ENCODE results near the gene SWAP70.

SWAP70 gene

DNA sequence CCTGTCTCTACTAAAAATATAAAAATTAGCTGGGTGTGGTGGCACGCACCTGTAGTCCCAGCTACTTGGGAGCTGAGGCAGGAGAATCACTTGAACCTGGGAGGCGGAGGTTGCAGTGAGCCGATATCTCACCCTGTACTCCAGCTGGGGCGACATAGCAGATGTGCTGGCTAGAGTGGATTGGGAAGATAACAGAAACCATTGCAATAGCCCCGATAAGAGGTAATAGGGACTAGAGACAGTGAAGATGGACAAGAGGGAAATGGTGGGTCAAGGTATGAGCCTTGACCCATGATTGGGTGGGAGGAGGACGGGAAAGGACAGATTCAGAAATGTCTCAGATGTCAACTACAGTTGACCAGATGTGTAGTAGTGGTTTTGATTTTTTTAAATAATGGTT is 6.1 kb downstream of the SWAP70 start:
- ChIA-PET POLR2A (no interaction called here), CTCF (interaction anchor here (0.9 to 2.4 kb wide), 6 partner anchors 9 to 72 kb away, joined by 3 to 8 read pairs (median 3); no protein-coding TSS in a partner anchor)
- TF ChIP-seq CTCF (IDR thresholded peaks at IDR 0.05; ENCODE audit: control extremely low read depth, extremely low read depth, low read depth, missing control alignments) = no peak
- DNase-seq (ENCODE audit: extremely low spot score) = no peak

DNA sequence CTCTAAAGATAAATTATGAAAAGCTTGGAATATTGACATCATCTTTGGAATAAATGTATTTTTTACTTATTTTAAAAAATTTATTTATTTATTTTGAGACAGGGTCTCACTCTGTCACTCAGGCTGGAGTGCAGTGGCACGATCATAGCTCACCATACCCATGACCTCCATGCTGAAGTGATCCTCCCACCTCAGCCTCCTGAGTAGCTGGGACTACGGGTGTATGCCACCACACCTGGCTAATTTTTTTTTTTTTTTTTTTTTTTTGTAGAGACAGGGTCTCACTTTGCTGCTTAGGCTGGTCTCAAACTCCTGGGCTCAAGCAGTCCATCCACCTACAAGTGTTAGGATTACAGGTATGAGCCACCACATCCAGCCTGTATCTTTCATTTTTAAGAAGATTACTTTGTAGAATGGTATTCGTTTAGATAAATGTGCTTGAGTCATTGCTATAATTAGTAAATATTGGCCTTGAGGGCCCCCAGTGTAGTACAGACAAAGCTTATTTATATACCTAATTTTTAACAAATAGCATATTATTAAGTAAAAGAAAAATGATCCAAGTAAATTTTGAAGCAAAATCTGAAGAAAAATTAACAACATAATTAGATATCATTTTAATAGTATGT is 8.5 kb downstream of the SWAP70 start:
- ChIA-PET POLR2A (no interaction called here), CTCF (interaction anchor here (1.2 to 3.4 kb wide), 6 partner anchors 9 to 76 kb away, joined by 3 to 14 read pairs (median 6); no protein-coding TSS in a partner anchor)
- no peak for DNase-seq (ENCODE audit: extremely low spot score)
- no peak for TF ChIP-seq CTCF (IDR thresholded peaks at IDR 0.05; ENCODE audit: control extremely low read depth, extremely low read depth, low read depth, missing control alignments)

GRCh38 chr11:9672918-9673317 is 9.0 kb downstream of the SWAP70 start:
- ChIA-PET POLR2A (no interaction called here), CTCF (interaction anchor here (0.9 to 3.4 kb wide), 7 partner anchors 8 to 75 kb away, joined by 3 to 14 read pairs (median 5); no protein-coding TSS in a partner anchor)
- no peak for TF ChIP-seq CTCF (IDR thresholded peaks at IDR 0.05; ENCODE audit: control extremely low read depth, extremely low read depth, low read depth, missing control alignments)
- DNase-seq (ENCODE audit: extremely low spot score) = no peak

DNA sequence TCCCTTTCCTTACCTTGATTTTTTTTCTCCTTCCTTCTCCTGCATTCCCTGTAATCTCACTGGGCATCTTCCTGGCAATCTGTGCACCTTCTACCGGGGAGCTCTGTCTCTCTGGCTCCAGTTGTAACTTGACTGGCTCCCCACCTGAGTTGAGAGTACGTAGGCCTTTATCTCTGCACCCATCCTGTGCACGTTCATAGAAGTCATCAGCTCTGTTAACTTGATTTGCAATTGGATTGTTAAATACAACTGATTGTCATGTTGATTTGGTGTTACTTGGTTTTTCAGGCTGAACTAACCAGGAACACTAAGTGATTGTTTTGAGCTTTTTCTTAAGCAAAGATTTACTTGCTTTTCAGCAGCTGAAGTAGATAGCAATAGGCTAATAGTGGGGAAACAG is 11.8 kb downstream of the SWAP70 start:
- CTCF ChIA-PET = interaction anchor here (1.0 to 3.7 kb wide), 4 partner anchors 9 to 102 kb away, joined by 3 to 19 read pairs (median 4); no protein-coding TSS in a partner anchor

GRCh38 chr11:9677951-9678350 is 14.1 kb downstream of the SWAP70 start:
- ChIA-PET CTCF (interaction anchor here (0.9 to 3.7 kb wide), 8 partner anchors 9 to 70 kb away, joined by 3 to 19 read pairs (median 6); no protein-coding TSS in a partner anchor), POLR2A (no interaction called here)
- no peak for TF ChIP-seq CTCF (IDR thresholded peaks at IDR 0.05; ENCODE audit: control extremely low read depth, extremely low read depth, low read depth, missing control alignments)
- no peak for DNase-seq (ENCODE audit: extremely low spot score)

More for the DNA sequence above, 11.8 kb downstream of the SWAP70 start:
- POLR2A ChIA-PET = interaction anchor here (0.7 to 1.1 kb wide), 2 partner anchors 12 to 103 kb away, joined by 4 read pairs; partner anchors contain the start of genes SWAP70 and WEE1
- DNase-seq (ENCODE audit: extremely low spot score) = no peak
- no peak for TF ChIP-seq CTCF (IDR thresholded peaks at IDR 0.05; ENCODE audit: control extremely low read depth, extremely low read depth, low read depth, missing control alignments)

- POLR2A ChIA-PET = no interaction called here
- DNase-seq (ENCODE audit: extremely low spot score) = no peak
- CTCF ChIA-PET = interaction anchor here (0.9 to 2.5 kb wide), 9 partner anchors 8 to 172 kb away, joined by 3 to 13 read pairs (median 3); no protein-coding TSS in a partner anchor
- no peak for TF ChIP-seq CTCF (IDR thresholded peaks at IDR 0.05; ENCODE audit: control extremely low read depth, extremely low read depth, low read depth, missing control alignments)
These were observed 14.7 kb downstream of the SWAP70 start for GRCh38 chr11:9678576-9678975.
